ENCODE results near the gene RAD51AP1. TPM values are rescaled to one million over a fixed set of nuclear protein-coding genes. Genes with fewer than 3 reads are reported as not detected.

RAD51AP1 gene
- total RNA-seq, 2 donors from 2014 or later, result 0.26 to 0.33 TPM

GRCh38 chr12:4545195-4545594 is 6.5 kb downstream of the RAD51AP1 start:
- Histone ChIP-seq H3K4me1 (no peaks in the 10 kb centered on the region), H3K4me3 (no peak overlapping the region), H3K9me3 (no peaks in the 10 kb centered on the region), H3K27me3 (no peaks in the 10 kb centered on the region), H3K36me3 (replicated peaks in 1 of 2; ENCODE audit: insufficient read depth in 1 of 2, low read depth in 2 of 2) (no peaks in the 10 kb centered on the region), H3K27ac (no peak overlapping the region)
- no peak for TF ChIP-seq CTCF (IDR thresholded peaks at IDR 0.05)
- TF ChIP-seq POLR2A (IDR thresholded peaks at IDR 0.05), result no peak
- ATAC-seq (no peak), DNase-seq (no peak)
- 76 to 90% methylated on average over 1 of the region's 1 CpG for WGBS, 2 donors
- intact Hi-C loops (cut with DNase I), result no loop called here

GRCh38 chr12:4552191-4552590 is 13.5 kb downstream of the RAD51AP1 start:
- Histone ChIP-seq H3K36me3 (replicated peaks in 1 of 2; ENCODE audit: insufficient read depth in 1 of 2, low read depth in 2 of 2) (no peaks in the 10 kb centered on the region), H3K9me3 (no peaks in the 10 kb centered on the region), H3K27ac (no peak overlapping the region), H3K4me1 (no peaks in the 10 kb centered on the region), H3K4me3 (no peak overlapping the region), H3K27me3 (no peaks in the 10 kb centered on the region)
- intact Hi-C loops (cut with DNase I), result no loop called here
- DNase-seq, result no peak
- no peak for ATAC-seq
- WGBS, 2 donors, result 96 to 97% methylated on average over 1 of the region's 1 CpG
- TF ChIP-seq POLR2A (IDR thresholded peaks at IDR 0.05), result no peak
- no peak for TF ChIP-seq CTCF (IDR thresholded peaks at IDR 0.05)

GRCh38 chr12:4553943-4554342 is 15.3 kb downstream of the RAD51AP1 start:
- Histone ChIP-seq H3K4me1 (no peaks in the 10 kb centered on the region), H3K27ac (no peak overlapping the region), H3K27me3 (no peaks in the 10 kb centered on the region), H3K9me3 (no peaks in the 10 kb centered on the region), H3K4me3 (no peak overlapping the region), H3K36me3 (replicated peaks in 1 of 2; ENCODE audit: insufficient read depth in 1 of 2, low read depth in 2 of 2) (no peaks in the 10 kb centered on the region)
- 86 to 90% methylated on average over 4 of the region's 4 CpGs for WGBS, 2 donors
- DNase-seq, result no peak
- TF ChIP-seq CTCF (IDR thresholded peaks at IDR 0.05) (no peak), POLR2A (IDR thresholded peaks at IDR 0.05) (no peak)
- no peak for ATAC-seq
- intact Hi-C loops (cut with DNase I), result no loop called here

- Histone ChIP-seq H3K9me3 (no peaks in the 10 kb centered on the region), H3K4me1 (no peaks in the 10 kb centered on the region), H3K27me3 (no peaks in the 10 kb centered on the region), H3K36me3 (replicated peaks in 1 of 2; ENCODE audit: insufficient read depth in 1 of 2, low read depth in 2 of 2) (no peaks in the 10 kb centered on the region), H3K4me3 (no peak overlapping the region), H3K27ac (no peak overlapping the region)
- no peak for DNase-seq
- intact Hi-C loops (cut with DNase I), result no loop called here
- WGBS, 2 donors, result 77 to 78% methylated on average over 2 of the region's 2 CpGs
- no peak for ATAC-seq
- TF ChIP-seq CTCF (IDR thresholded peaks at IDR 0.05) (no peak), POLR2A (IDR thresholded peaks at IDR 0.05) (no peak)
Observed at GRCh38 chr12:4555804-4556203, 17.1 kb downstream of the RAD51AP1 start.

GRCh38 chr12:4556735-4557530 is 18.2 kb downstream of the RAD51AP1 start:
- DNase-seq, result no peak
- H3K27ac ChIP-seq, result peak overlapping the region in 1 of 4 donors; percentile 34
- intact Hi-C loops (cut with DNase I), result no loop called here
- no peak for TF ChIP-seq CTCF (IDR thresholded peaks at IDR 0.05)
- TF ChIP-seq POLR2A (IDR thresholded peaks at IDR 0.05), result no peak
- H3K4me1 ChIP-seq, result peaks cover 3% of the 10 kb centered on the region
- no peak overlapping the region for H3K4me3 ChIP-seq
- no peaks in the 10 kb centered on the region for H3K27me3 ChIP-seq
- H3K36me3 ChIP-seq (replicated peaks in 1 of 2; ENCODE audit: insufficient read depth in 1 of 2, low read depth in 2 of 2), result no peaks in the 10 kb centered on the region
- no peak for ATAC-seq
- H3K9me3 ChIP-seq, result no peaks in the 10 kb centered on the region
- 82 to 92% methylated on average over 2 of the region's 2 CpGs for WGBS, 2 donors

All from body of pancreas (tissue), 4 donors.